DMS114 treated with DMSO at 0.1 percent for 48 hours (cell line): ENCODE measurements around the gene PCBP3.
"Not testable (repeated sequence)": the region's sequence is repeated elsewhere in the genome, so short reads cannot be mapped to it uniquely, and the experiment has no call there.

Experiments used
- DNase-seq: peaks from one replicate; lab custom pipeline; 2025; ENCODE audit not compliant: unreplicated experiment; lab: John Stamatoyannopoulos, UW

The PCBP3 gene

GRCh38 chr21:45972716-45973474 lies 329.4 kb downstream of the PCBP3 start:
- DNase-seq, result no peak

- DNase-seq, result no peak
Measured at GRCh38 chr21:45973475-45974072, 330.0 kb downstream of the PCBP3 start.

GRCh38 chr21:45974073-45975019 lies 330.8 kb downstream of the PCBP3 start:
- DNase-seq, result no peak

- DNase-seq, result no peak
Measured at GRCh38 chr21:45975020-45975666, 331.6 kb downstream of the PCBP3 start.

- not testable (repeated sequence) for DNase-seq
Measured at GRCh38 chr21:45975667-45976409, 332.3 kb downstream of the PCBP3 start.

- DNase-seq, result no peak
Measured at GRCh38 chr21:45976701-45977311, 333.3 kb downstream of the PCBP3 start.

GRCh38 chr21:45977396-45977795 lies 333.9 kb downstream of the PCBP3 start:
- DNase-seq, result no peak

- no peak for DNase-seq
Measured at GRCh38 chr21:45979141-45979631, 335.7 kb downstream of the PCBP3 start.

GRCh38 chr21:45979651-45980050 lies 336.1 kb downstream of the PCBP3 start:
- no peak for DNase-seq

GRCh38 chr21:45980271-45980670 lies 336.7 kb downstream of the PCBP3 start:
- no peak for DNase-seq

- DNase-seq, result no peak
Measured at GRCh38 chr21:45980697-45981096, 337.2 kb downstream of the PCBP3 start.

- peak; percentile 43 for DNase-seq
Measured at GRCh38 chr21:45981151-45982091, 337.9 kb downstream of the PCBP3 start, which contains the start of gene COL6A1. Gene COL6A1, plus strand, starts transcription at chr21:45981770. Its CDS starts 81 bp downstream, at chr21:45981851.

- no peak for DNase-seq
Measured at GRCh38 chr21:45982092-45982757, 338.7 kb downstream of the PCBP3 start.

- DNase-seq, result no peak
Measured at GRCh38 chr21:45982758-45983648, 339.5 kb downstream of the PCBP3 start.

GRCh38 chr21:45983649-45983965 lies 340.1 kb downstream of the PCBP3 start:
- no peak for DNase-seq

GRCh38 chr21:45983981-45984551 lies 340.5 kb downstream of the PCBP3 start:
- no peak for DNase-seq

GRCh38 chr21:45984584-45985095 lies 341.1 kb downstream of the PCBP3 start:
- no peak for DNase-seq
